Astrocyte (in vitro differentiated cells and primary cell): ENCODE results near the gene ZNF346.

Experiments
- CTCF ChIP-seq: IDR thresholded peaks from 2 replicates; pipeline ENCODE4 v1.5.1; 2011; ENCODE audit warnings: low read depth, mild to moderate bottlenecking, inconsistent platforms, low read length, moderate library complexity; ENCODE audit not compliant: insufficient read depth
- EZH2 ChIP-seq: IDR thresholded peaks from 2 replicates; pipeline ENCODE4 v1.6.1; 2012; ENCODE audit warnings: mild to moderate bottlenecking, low read length, inconsistent platforms; ENCODE audit not compliant: insufficient read depth

- TF ChIP-seq CTCF (no peak), EZH2 (no peak)
These were observed 45.0 kb downstream of the ZNF346 start for GRCh38 chr5:177067503-177067902.
